HEK293 (cell line): ENCODE results near the gene PKLR.

Experiments used
- KLF10 ChIP-seq: fragments of 450-650 bp; IDR thresholded peaks from 2 replicates; pipeline ENCODE4 v1.5.1; 2018; ENCODE audit warnings: missing biosample characterization, mild to moderate bottlenecking, missing genetic modification characterization
- SP7 ChIP-seq: fragments of 450-650 bp; formaldehyde crosslinking; IDR thresholded peaks from 2 replicates; pipeline ENCODE4 v1.5.1; 2016; ENCODE audit warnings: missing biosample characterization, missing genetic modification characterization
- ZBTB21 ChIP-seq: fragments of 450-650 bp; formaldehyde crosslinking; IDR thresholded peaks from 2 replicates; pipeline ENCODE4 v1.5.1; 2017; ENCODE audit warnings: missing biosample characterization, missing genetic modification characterization
- ZFP37 ChIP-seq: fragments of 450-650 bp; formaldehyde crosslinking; IDR thresholded peaks from 2 replicates; pipeline ENCODE4 v1.5.1; 2016; ENCODE audit warnings: missing biosample characterization, missing genetic modification characterization
- ZNF114 ChIP-seq: fragments of 450-650 bp; formaldehyde crosslinking; IDR thresholded peaks from 2 replicates; pipeline ENCODE4 v1.5.0; 2017; ENCODE audit warnings: missing biosample characterization, missing genetic modification characterization
- ZNF132 ChIP-seq: fragments of 450-650 bp; formaldehyde crosslinking; IDR thresholded peaks from 2 replicates; pipeline ENCODE4 v1.5.1; 2017; ENCODE audit warnings: missing biosample characterization, missing genetic modification characterization, borderline replicate concordance
- ZNF157 ChIP-seq: fragments of 450-650 bp; formaldehyde crosslinking; IDR thresholded peaks from 2 replicates; pipeline ENCODE4 v1.5.1; 2016; ENCODE audit warnings: missing biosample characterization, missing genetic modification characterization
- ZNF184 ChIP-seq: fragments of 450-650 bp; IDR thresholded peaks from 2 replicates; pipeline ENCODE4 v1.5.1; 2018; ENCODE audit warnings: missing biosample characterization, mild to moderate bottlenecking, missing genetic modification characterization
- ZNF19 ChIP-seq: fragments of 450-650 bp; formaldehyde crosslinking; IDR thresholded peaks from 2 replicates; pipeline ENCODE4; 2016; ENCODE audit warnings: missing biosample characterization, missing genetic modification characterization, low read depth
- ZNF211 ChIP-seq: fragments of 450-650 bp; formaldehyde crosslinking; IDR thresholded peaks from 2 replicates; pipeline ENCODE4 v1.5.1; 2016; ENCODE audit warnings: low read depth, missing biosample characterization, missing genetic modification characterization
- ZNF214 ChIP-seq: fragments of 450-650 bp; formaldehyde crosslinking; IDR thresholded peaks from 2 replicates; pipeline ENCODE4 v1.5.1; 2017; ENCODE audit warnings: missing biosample characterization, mild to moderate bottlenecking, missing genetic modification characterization, borderline replicate concordance
- ZNF274 ChIP-seq, 2 experiments: fragments of 200-500 bp in 1 of 2; fragments of 450-650 bp in 1 of 2; sonication (Bioruptor generic) in 1 of 2; formaldehyde crosslinking in 1 of 2; IDR thresholded peaks; 2 replicates each; pipeline versions ENCODE4 v1.5.1 to v1.6.1; 2014 to 2016; ENCODE audit warnings: borderline replicate concordance in 1 of 2, inconsistent platforms in 1 of 2, low read length in 1 of 2, missing biosample characterization in 1 of 2, missing genetic modification characterization in 1 of 2
- ZNF341 ChIP-seq: fragments of 450-650 bp; formaldehyde crosslinking; IDR thresholded peaks from 2 replicates; pipeline ENCODE4; 2016; ENCODE audit warnings: low read depth, missing biosample characterization, missing genetic modification characterization
- ZNF366 ChIP-seq: fragments of 450-650 bp; formaldehyde crosslinking; conservative IDR thresholded peaks from 2 replicates; pipeline ENCODE4 v1.5.1; 2016; ENCODE audit warnings: missing biosample characterization, missing genetic modification characterization
- ZNF394 ChIP-seq: fragments of 450-650 bp; formaldehyde crosslinking; IDR thresholded peaks from 2 replicates; pipeline ENCODE4 v1.5.1; 2016; ENCODE audit warnings: missing biosample characterization, missing genetic modification characterization, mild to moderate bottlenecking, moderate library complexity, borderline replicate concordance
- ZNF571 ChIP-seq: fragments of 450-650 bp; formaldehyde crosslinking; IDR thresholded peaks from 2 replicates; pipeline ENCODE4 v1.5.0; 2017; ENCODE audit warnings: missing biosample characterization, missing genetic modification characterization
- ZNF629 ChIP-seq: fragments of 450-650 bp; formaldehyde crosslinking; IDR thresholded peaks from 2 replicates; pipeline ENCODE4 v1.5.1; 2017; ENCODE audit warnings: missing biosample characterization, missing genetic modification characterization
- ZNF777 ChIP-seq: fragments of 450-650 bp; formaldehyde crosslinking; IDR thresholded peaks from 2 replicates; pipeline ENCODE4 v1.5.1; 2017; ENCODE audit warnings: missing biosample characterization, missing genetic modification characterization, borderline replicate concordance
- ZNF830 ChIP-seq: fragments of 450-650 bp; IDR thresholded peaks from 2 replicates; pipeline ENCODE4 v1.5.0; 2018; ENCODE audit warnings: missing biosample characterization, missing genetic modification characterization, low read depth, mild to moderate bottlenecking, moderate library complexity
- ZSCAN30 ChIP-seq: fragments of 450-650 bp; IDR thresholded peaks from 2 replicates; pipeline ENCODE4 v1.5.1; 2018; ENCODE audit warnings: missing biosample characterization, mild to moderate bottlenecking, missing genetic modification characterization, moderate library complexity
- TF ChIP-seq, protein P1 (sequence below): fragments of 450-650 bp; formaldehyde crosslinking; IDR thresholded peaks from 2 replicates; pipeline ENCODE4 v1.5.1; 2016; ENCODE audit warnings: missing biosample characterization, missing genetic modification characterization
- TF ChIP-seq, protein P2 (sequence below): fragments of 450-650 bp; formaldehyde crosslinking; IDR thresholded peaks from 2 replicates; pipeline ENCODE4 v1.5.1; 2016; ENCODE audit warnings: missing biosample characterization, missing genetic modification characterization
- TF ChIP-seq, protein P3 (sequence below): IDR thresholded peaks from 2 replicates; pipeline ENCODE4 v1.6.1; 2011; ENCODE audit warnings: mild to moderate bottlenecking, low read depth, low read length, borderline replicate concordance
- TF ChIP-seq, protein P4 (sequence below): fragments of 450-650 bp; formaldehyde crosslinking; IDR thresholded peaks from 2 replicates; pipeline ENCODE4 v1.5.1; 2017; ENCODE audit warnings: missing biosample characterization, missing genetic modification characterization
- TF ChIP-seq, protein P5 (sequence below): fragments of 450-650 bp; formaldehyde crosslinking; IDR thresholded peaks from 2 replicates; pipeline ENCODE4 v1.5.1; 2016; ENCODE audit warnings: missing biosample characterization, missing genetic modification characterization
- TF ChIP-seq, protein P6 (sequence below): fragments of 450-650 bp; formaldehyde crosslinking; IDR thresholded peaks from 2 replicates; pipeline ENCODE4 v1.5.1; 2017; ENCODE audit warnings: missing biosample characterization, missing genetic modification characterization

PKLR gene

DNA sequence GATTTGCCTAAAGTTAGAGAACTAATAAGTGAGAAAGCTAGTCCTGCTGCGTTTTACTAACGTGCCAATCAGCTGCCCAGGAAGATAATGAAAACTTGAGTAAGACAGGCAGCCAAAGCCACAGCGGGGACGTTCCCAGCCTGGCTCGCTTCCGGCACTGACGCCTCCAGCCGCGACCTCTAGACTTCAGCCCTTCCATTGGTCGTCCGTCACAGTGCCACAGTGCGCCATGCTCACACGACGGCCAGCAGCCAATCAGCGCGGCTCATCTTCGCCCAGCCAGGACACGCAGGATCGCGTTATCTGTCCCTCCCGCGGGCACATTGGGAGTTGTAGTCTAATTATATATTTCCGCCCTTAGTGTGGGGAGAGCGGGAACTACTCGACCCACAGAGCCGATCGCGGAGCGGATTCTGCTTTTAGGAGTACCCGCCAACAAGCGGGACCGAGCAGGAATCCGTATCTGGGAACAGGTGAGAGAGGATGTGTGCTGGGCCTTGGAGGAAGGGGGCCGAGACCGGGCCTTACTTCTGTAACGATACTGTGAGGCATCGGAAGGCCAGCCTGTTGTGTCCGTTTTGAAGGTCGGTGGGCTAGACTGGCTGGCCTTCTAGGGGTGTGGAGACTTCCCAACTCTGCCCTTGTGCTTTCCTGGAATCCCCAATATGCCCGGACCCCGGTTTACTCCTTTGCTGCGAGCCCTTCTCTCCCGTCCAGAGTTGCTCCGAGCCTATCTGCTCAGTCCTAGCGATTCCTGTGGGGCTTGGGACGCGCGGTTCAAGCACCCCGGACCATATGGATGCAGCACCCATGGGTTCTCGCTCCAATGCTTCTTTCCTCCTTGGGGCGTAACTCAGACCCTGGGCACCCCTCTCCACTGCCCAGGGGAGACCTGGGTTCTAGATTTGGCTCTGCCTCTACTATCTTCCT lies 7.5 kb upstream of the PKLR start, which contains the start of gene FDPS (continued):
- TF ChIP-seq, protein P1, sequence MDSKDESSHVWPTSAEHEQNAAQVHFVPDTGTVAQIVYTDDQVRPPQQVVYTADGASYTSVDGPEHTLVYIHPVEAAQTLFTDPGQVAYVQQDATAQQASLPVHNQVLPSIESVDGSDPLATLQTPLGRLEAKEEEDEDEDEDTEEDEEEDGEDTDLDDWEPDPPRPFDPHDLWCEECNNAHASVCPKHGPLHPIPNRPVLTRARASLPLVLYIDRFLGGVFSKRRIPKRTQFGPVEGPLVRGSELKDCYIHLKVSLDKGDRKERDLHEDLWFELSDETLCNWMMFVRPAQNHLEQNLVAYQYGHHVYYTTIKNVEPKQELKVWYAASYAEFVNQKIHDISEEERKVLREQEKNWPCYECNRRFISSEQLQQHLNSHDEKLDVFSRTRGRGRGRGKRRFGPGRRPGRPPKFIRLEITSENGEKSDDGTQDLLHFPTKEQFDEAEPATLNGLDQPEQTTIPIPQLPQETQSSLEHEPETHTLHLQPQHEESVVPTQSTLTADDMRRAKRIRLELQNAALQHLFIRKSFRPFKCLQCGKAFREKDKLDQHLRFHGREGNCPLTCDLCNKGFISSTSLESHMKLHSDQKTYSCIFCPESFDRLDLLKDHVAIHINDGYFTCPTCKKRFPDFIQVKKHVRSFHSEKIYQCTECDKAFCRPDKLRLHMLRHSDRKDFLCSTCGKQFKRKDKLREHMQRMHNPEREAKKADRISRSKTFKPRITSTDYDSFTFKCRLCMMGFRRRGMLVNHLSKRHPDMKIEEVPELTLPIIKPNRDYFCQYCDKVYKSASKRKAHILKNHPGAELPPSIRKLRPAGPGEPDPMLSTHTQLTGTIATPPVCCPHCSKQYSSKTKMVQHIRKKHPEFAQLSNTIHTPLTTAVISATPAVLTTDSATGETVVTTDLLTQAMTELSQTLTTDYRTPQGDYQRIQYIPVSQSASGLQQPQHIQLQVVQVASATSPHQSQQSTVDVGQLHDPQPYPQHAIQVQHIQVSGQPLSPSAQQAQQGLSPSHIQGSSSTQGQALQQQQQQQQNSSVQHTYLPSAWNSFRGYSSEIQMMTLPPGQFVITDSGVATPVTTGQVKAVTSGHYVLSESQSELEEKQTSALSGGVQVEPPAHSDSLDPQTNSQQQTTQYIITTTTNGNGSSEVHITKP (tag by site-specific recombination): no peak
- TF ChIP-seq ZNF214 (tag by site-specific recombination) (no peak), ZNF184 (tag by site-specific recombination) (no peak), ZFP37 (tag by site-specific recombination) (peak; percentile 64; the same call in 1 of the 2 replicates), SP7 (tag by site-specific recombination) (peak; percentile 4; the same call in 1 of the 2 replicates), ZNF830 (tag by site-specific recombination) (no peak), ZNF211 (tag by site-specific recombination) (no peak), KLF10 (0 out of 2 replicates have a peak, but pooled peaks have one; percentile 29), ZNF114 (tag by site-specific recombination) (no peak), ZNF366 (tag by site-specific recombination) (peak; percentile 26; the same call in 1 of the 2 replicates), ZNF394 (peak; percentile 53; the same call in 1 of the 2 replicates), ZNF157 (tag by site-specific recombination) (no peak), ZNF132 (tag by site-specific recombination) (no peak), ZNF274 (IDR thresholded peaks at IDR 0.05; ENCODE audit: low read length) (no peak), ZNF274 (tag by site-specific recombination; IDR thresholded peaks at IDR 0.05; ENCODE audit: borderline replicate concordance) (no peak), ZNF341 (tag by site-specific recombination) (peak; percentile 79), ZBTB21 (no peak), ZNF19 (tag by site-specific recombination) (no peak), ZNF777 (tag by site-specific recombination) (no peak), ZNF571 (no peak), ZNF629 (tag by site-specific recombination) (peak; percentile 77), ZSCAN30 (peak; percentile 60)
- TF ChIP-seq, protein P2, sequence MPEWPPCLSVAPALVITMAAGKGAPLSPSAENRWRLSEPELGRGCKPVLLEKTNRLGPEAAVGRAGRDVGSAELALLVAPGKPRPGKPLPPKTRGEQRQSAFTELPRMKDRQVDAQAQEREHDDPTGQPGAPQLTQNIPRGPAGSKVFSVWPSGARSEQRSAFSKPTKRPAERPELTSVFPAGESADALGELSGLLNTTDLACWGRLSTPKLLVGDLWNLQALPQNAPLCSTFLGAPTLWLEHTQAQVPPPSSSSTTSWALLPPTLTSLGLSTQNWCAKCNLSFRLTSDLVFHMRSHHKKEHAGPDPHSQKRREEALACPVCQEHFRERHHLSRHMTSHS (tag by site-specific recombination): no peak
- TF ChIP-seq, protein P3, sequence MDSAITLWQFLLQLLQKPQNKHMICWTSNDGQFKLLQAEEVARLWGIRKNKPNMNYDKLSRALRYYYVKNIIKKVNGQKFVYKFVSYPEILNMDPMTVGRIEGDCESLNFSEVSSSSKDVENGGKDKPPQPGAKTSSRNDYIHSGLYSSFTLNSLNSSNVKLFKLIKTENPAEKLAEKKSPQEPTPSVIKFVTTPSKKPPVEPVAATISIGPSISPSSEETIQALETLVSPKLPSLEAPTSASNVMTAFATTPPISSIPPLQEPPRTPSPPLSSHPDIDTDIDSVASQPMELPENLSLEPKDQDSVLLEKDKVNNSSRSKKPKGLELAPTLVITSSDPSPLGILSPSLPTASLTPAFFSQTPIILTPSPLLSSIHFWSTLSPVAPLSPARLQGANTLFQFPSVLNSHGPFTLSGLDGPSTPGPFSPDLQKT: peak; percentile 92
- TF ChIP-seq, protein P4, sequence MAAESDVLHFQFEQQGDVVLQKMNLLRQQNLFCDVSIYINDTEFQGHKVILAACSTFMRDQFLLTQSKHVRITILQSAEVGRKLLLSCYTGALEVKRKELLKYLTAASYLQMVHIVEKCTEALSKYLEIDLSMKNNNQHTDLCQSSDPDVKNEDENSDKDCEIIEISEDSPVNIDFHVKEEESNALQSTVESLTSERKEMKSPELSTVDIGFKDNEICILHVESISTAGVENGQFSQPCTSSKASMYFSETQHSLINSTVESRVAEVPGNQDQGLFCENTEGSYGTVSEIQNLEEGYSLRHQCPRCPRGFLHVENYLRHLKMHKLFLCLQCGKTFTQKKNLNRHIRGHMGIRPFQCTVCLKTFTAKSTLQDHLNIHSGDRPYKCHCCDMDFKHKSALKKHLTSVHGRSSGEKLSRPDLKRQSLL (tag by site-specific recombination): no peak
- TF ChIP-seq, protein P5, sequence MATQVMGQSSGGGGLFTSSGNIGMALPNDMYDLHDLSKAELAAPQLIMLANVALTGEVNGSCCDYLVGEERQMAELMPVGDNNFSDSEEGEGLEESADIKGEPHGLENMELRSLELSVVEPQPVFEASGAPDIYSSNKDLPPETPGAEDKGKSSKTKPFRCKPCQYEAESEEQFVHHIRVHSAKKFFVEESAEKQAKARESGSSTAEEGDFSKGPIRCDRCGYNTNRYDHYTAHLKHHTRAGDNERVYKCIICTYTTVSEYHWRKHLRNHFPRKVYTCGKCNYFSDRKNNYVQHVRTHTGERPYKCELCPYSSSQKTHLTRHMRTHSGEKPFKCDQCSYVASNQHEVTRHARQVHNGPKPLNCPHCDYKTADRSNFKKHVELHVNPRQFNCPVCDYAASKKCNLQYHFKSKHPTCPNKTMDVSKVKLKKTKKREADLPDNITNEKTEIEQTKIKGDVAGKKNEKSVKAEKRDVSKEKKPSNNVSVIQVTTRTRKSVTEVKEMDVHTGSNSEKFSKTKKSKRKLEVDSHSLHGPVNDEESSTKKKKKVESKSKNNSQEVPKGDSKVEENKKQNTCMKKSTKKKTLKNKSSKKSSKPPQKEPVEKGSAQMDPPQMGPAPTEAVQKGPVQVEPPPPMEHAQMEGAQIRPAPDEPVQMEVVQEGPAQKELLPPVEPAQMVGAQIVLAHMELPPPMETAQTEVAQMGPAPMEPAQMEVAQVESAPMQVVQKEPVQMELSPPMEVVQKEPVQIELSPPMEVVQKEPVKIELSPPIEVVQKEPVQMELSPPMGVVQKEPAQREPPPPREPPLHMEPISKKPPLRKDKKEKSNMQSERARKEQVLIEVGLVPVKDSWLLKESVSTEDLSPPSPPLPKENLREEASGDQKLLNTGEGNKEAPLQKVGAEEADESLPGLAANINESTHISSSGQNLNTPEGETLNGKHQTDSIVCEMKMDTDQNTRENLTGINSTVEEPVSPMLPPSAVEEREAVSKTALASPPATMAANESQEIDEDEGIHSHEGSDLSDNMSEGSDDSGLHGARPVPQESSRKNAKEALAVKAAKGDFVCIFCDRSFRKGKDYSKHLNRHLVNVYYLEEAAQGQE (tag by site-specific recombination): 0 out of 2 replicates have a peak, but pooled peaks have one; percentile 10
- TF ChIP-seq, protein P6, sequence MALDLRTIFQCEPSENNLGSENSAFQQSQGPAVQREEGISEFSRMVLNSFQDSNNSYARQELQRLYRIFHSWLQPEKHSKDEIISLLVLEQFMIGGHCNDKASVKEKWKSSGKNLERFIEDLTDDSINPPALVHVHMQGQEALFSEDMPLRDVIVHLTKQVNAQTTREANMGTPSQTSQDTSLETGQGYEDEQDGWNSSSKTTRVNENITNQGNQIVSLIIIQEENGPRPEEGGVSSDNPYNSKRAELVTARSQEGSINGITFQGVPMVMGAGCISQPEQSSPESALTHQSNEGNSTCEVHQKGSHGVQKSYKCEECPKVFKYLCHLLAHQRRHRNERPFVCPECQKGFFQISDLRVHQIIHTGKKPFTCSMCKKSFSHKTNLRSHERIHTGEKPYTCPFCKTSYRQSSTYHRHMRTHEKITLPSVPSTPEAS (tag by site-specific recombination): no peak
